Suppressor macrophage treated with lipopolysaccharide for 4 hours (primary cell): ENCODE results near the gene C20orf144.
A peak's percentile ranks its signal among the peaks of the same experiment; 100 is the strongest.

Experiments used
- DNase-seq: peaks from one replicate; pipeline ENCODE4 v3.0.0-alpha.2; 2020

The C20orf144 gene

GRCh38 chr20:33677991-33678702 is 16.0 kb downstream of the C20orf144 start:
- DNase-seq = no peak

GRCh38 chr20:33679758-33680485 is 17.8 kb downstream of the C20orf144 start:
- DNase-seq = no peak

DNA sequence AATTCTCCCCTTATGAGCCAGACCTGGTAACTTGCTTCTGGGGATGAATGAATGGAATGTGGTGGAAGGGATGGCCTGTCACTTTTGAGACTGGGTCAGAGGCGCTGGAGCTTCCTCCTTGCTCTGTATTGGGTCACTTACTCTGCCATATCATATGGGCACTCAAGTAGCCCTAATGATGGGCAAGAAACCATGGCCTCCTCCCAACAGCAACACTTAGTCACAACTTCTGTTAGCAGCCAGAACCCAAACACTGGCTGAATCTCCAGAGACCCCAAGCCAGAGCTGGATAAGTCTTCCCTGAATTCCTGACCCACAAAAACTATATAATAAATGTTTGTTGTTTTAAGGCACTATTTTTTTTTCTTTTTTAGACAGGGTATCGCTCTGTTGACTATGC is 18.6 kb downstream of the C20orf144 start:
- DNase-seq = no peak

DNA sequence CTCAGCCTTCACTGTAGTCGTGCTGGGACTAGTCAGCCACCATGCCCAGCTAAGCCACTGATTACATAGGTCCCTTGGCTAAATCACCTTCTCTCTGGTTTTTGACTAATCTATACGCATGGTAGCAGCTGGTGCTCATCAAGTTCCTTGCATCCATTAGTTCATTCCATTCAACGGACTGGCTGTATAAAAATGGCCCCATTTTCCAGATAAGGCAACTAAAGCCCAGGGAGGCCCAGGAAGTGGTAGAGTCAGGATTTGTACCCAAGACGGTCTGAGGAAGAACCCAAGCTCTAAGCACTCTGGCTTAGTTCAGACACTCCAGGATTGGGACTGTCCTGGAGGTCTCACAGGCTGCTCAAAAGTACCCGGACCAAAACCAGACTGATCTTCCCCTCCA is 19.2 kb downstream of the C20orf144 start:
- no peak for DNase-seq

GRCh38 chr20:33681728-33682353 is 19.7 kb downstream of the C20orf144 start:
- DNase-seq = no peak

GRCh38 chr20:33684533-33685327 is 22.6 kb downstream of the C20orf144 start:
- no peak for DNase-seq

GRCh38 chr20:33685328-33686099 is 23.4 kb downstream of the C20orf144 start:
- peak; percentile 43 for DNase-seq

DNA sequence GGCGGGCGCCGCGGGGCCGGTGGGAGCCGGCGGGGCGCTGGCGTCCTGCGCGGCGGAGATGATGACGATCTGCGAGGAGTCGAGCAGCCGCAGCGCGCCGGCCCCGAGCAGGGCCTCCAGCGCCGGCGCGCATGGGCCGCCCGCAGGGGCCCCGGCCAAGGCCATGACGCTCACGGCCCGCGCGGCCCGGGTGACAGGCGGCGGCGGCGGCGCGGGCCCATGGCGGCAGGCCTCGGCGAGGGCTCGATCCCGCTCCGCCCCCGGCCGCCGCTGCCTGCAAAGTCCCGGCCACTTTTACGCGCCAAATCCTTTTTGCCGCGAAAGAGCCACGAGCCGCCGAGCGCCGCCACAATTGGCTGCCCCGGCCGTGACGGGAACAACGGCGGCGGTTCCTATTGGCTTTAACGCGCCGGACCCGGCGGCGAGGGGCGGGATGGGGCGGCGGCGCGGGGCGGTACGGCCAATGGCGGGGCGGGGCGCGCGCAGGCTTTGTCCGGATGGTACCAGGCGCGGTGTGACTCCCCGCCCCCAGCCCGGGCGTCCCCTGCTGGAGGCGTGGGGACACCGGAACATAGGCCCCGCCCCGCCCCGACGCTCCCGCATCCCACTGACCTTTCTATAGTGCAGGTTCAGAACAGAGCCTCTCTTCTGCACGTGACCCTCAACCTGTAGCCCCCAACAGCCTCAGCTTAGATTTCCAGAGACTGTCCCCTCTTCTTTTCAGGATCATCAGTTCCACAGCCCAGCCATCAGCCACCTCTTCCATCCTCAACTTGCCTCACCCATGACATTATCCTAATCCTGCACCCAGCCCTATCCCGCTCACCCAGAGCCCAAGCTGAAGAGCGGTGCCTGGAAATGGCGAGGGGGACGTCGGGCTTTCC is 24.2 kb downstream of the C20orf144 start, which contains the start of gene E2F1:
TSS of gene E2F1 (minus strand) at position 286 of the 884 bp plus-strand sequence. CDS start at position 165, 121 bp downstream.
- peak; percentile 97 for DNase-seq

- no peak for DNase-seq
Observed at GRCh38 chr20:33686984-33687366, 24.8 kb downstream of the C20orf144 start.

GRCh38 chr20:33687370-33687915 is 25.3 kb downstream of the C20orf144 start:
- DNase-seq = peak; percentile 78

GRCh38 chr20:33687993-33688937 is 26.1 kb downstream of the C20orf144 start:
- no peak for DNase-seq

GRCh38 chr20:33688938-33689424 is 26.9 kb downstream of the C20orf144 start:
- DNase-seq = no peak

DNA sequence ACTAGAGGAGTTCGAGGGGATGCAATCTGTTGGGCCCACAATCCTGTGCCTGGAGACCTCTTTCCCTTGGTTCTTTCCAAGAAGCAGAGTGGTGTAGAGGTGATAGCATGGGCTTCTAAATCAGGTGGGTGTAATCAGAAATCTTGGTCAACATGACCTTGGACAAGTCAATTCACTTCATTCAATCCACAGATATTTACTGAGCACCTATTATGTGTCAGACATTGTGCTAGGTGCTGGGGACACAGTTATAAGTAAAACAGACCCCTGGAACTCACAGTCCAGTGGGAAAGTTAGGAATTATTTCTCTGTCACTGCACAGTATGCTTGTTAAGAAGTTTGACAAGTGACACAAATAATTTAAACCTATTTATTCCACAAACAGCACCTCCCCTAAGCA is 27.4 kb downstream of the C20orf144 start:
- no peak for DNase-seq

DNA sequence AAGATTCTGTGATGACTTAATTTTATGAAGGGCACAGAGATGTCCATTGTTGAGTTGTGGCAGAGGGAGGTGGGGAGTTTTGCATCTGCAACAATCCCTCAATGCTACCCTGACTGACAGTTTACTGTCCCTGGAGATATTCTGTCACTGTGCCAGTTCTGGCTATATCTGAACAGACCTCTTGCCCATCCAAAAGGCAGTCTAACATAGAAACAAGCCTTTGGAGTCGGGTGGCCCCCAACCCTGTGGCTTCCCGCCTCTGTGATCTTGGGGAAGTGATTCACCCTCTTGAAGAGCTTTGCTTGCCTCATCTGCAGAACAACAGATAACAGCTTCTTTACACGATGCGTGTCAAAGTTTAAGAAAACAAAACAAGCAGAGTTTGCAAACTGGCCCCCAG is 27.8 kb downstream of the C20orf144 start:
- peak; percentile 54 for DNase-seq

- no peak for DNase-seq
Observed at GRCh38 chr20:33693289-33693688, 31.2 kb downstream of the C20orf144 start.

DNA sequence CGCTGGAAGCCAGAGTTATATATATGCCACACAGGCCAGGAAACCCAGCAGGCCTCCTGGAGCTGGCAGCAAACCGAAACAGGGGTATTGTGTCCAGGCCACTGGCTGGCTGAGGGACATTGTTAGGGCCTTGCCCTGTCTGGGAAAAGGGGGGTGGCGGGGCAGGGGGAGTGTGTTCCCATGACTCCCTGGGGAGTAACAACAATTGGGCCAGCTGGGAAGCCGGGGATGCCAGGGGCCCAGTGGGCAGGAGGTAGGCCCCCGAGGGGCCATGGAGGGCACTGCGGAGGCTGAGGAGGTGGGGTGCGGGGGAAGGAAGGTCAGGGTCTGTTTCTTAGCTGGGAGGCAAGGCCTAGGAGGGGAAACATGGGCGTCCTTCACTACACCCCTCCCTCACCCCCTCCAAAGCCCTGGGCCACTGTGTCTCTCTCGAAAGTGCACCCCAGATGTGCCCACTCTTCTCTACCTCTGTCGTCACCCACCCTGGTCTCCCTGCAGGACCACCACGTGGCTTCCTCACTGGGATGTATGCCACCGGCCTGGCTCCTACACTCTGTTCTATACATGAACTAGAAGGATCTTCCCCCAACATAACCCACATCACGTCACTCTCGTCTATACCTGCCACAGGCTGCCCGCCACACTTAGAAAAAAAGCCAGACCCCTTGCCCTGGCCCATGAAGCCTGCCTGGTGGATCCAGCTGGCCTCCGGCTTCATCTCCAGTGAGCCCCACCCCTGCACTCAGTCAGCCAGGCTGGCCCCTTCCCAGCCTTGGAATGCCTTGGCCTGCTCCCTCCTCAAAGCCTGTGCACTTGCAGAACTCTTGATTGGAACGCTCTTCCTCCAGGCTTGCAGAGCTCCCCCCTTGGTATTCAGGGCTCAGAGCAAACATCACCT is 31.9 kb downstream of the C20orf144 start:
- no peak for DNase-seq

DNA sequence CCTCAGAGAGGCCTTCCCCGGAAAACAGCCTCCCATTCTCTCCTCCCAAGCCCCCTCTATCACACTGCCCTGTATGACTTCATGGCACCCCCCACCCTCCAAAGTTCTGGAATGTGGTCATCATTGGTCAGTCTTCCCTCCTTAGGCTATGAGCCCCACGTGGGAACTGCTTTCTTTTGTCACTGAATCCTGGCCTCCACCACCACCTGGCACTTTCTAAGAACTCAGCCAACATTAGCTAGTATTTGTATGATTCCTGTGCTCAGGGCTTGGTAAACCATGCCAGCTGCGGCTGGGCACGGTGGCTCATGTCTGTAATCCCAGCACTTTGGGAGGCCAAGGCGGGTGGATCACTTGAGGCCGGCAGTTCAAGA is 32.5 kb downstream of the C20orf144 start:
- no peak for DNase-seq

- DNase-seq = no peak
Observed at GRCh38 chr20:33696448-33696847, 34.3 kb downstream of the C20orf144 start.
